GM23338 (cell line): ENCODE measurements around the gene ATP8A2. TPM values are rescaled to one million over a fixed set of nuclear protein-coding genes. Genes with fewer than 3 reads are reported as not detected.

ENCODE experiments used
- ATAC-seq: fragments of 200-7000 bp; cut with Tn5 transposase; 3 replicates; pipeline ENCODE4 v1.9.1; 2020
- DNase-seq: peaks from one replicate; pipeline ENCODE4 v3.0.0-alpha.2; 2015; ENCODE audit warnings: low spot score
- H2AFZ ChIP-seq: fragments of 200-600 bp; sonication (generic); 2 replicates; pipeline ENCODE4 v1.8.0; 2016; ENCODE audit warnings: antibody characterized with exemption, mild to moderate bottlenecking, moderate library complexity
- H3F3A ChIP-seq: fragments of 200-600 bp; sonication (generic); replicated peaks from 2 replicates; pipeline ENCODE4 v1.8.0; 2017; ENCODE audit warnings: antibody characterized with exemption, mixed run types, low read depth
- H3K27ac ChIP-seq: fragments of 200-600 bp; sonication (generic); 2 replicates; pipeline ENCODE4 v1.6.1; 2016; ENCODE audit warnings: low read depth
- H3K27me3 ChIP-seq: fragments of 200-600 bp; sonication (generic); 2 replicates; pipeline ENCODE4 v1.8.0; 2016; ENCODE audit warnings: mild to moderate bottlenecking, mixed run types, moderate library complexity; ENCODE audit not compliant: insufficient read depth
- H3K36me3 ChIP-seq: fragments of 200-600 bp; sonication (generic); 2 replicates; pipeline ENCODE4 v1.8.0; 2016; ENCODE audit warnings: mild to moderate bottlenecking; ENCODE audit not compliant: insufficient read depth
- H3K4me1 ChIP-seq: fragments of 200-600 bp; sonication (generic); 2 replicates; pipeline ENCODE4 v1.8.0; 2016; ENCODE audit warnings: mild to moderate bottlenecking, moderate library complexity; ENCODE audit not compliant: insufficient read depth
- H3K4me2 ChIP-seq: fragments of 200-600 bp; sonication (generic); 2 replicates; pipeline ENCODE4 v1.7.1; 2017; ENCODE audit warnings: mixed run types
- H3K4me3 ChIP-seq: fragments of 200-600 bp; sonication (generic); 2 replicates; pipeline ENCODE4 v1.6.1; 2016; ENCODE audit warnings: mixed run types
- H3K79me2 ChIP-seq: fragments of 200-600 bp; sonication (generic); replicated peaks from 2 replicates; pipeline ENCODE4 v1.8.0; 2017; ENCODE audit warnings: mild to moderate bottlenecking; ENCODE audit not compliant: insufficient read depth
- H3K9me2 ChIP-seq: fragments of 200-600 bp; sonication (generic); 2 replicates; pipeline ENCODE4 v1.8.0; 2017; ENCODE audit not compliant: insufficient read depth
- H4K20me1 ChIP-seq: fragments of 200-600 bp; sonication (generic); replicated peaks from 2 replicates; pipeline ENCODE4 v1.8.0; 2017; ENCODE audit warnings: mild to moderate bottlenecking; ENCODE audit not compliant: insufficient read depth
- H3K27ac Mint-ChIP-seq: 2 replicates; pipeline ENCODE4 v1.8.0; 2020; ENCODE audit warnings: inconsistent platforms, mild to moderate bottlenecking, moderate library complexity, mixed read lengths
- H3K27me3 Mint-ChIP-seq: 3 replicates; pipeline ENCODE4 v1.8.0; 2022; ENCODE audit warnings: low read depth, mild to moderate bottlenecking, moderate library complexity, mixed read lengths, inconsistent platforms; ENCODE audit not compliant: insufficient read depth, poor library complexity
- H3K36me3 Mint-ChIP-seq: 3 replicates; pipeline ENCODE4 v1.8.0; 2021; ENCODE audit warnings: low read depth, mild to moderate bottlenecking, inconsistent platforms, moderate library complexity, mixed read lengths
- H3K4me1 Mint-ChIP-seq: 3 replicates; pipeline ENCODE4 v1.8.0; 2020; ENCODE audit warnings: mild to moderate bottlenecking, inconsistent platforms, mixed read lengths
- H3K4me3 Mint-ChIP-seq: 3 replicates; pipeline ENCODE4 v1.8.0; 2021; ENCODE audit warnings: moderate library complexity, mild to moderate bottlenecking, inconsistent platforms, mixed read lengths
- H3K9me3 Mint-ChIP-seq: 3 replicates; pipeline ENCODE4 v1.8.0; 2020; ENCODE audit warnings: moderate library complexity, mild to moderate bottlenecking, inconsistent platforms, mixed read lengths
- EZH2phosphoT487 ChIP-seq: fragments of 200-600 bp; sonication (generic); IDR thresholded peaks from one replicate; pipeline ENCODE4 v1.8.1; 2018; ENCODE audit warnings: antibody characterized with exemption; ENCODE audit not compliant: unreplicated experiment
- NANOG ChIP-seq: IDR thresholded peaks from 2 replicates; pipeline ENCODE4 v1.6.1; 2016; ENCODE audit warnings: antibody characterized with exemption, borderline replicate concordance
- POLR2AphosphoS5 ChIP-seq: IDR thresholded peaks from 2 replicates; pipeline ENCODE4 v1.6.1; 2016; ENCODE audit warnings: antibody characterized with exemption, low read depth
- ZNF114 ChIP-seq: fragments of 250-450 bp; sonication (Bioruptor Pico); IDR thresholded peaks from 2 replicates; pipeline ENCODE4 v1.5.0; 2020; ENCODE audit warnings: mild to moderate bottlenecking, moderate library complexity
- polyA plus RNA-seq: library from polyadenylated mRNA; unstranded; fragments of >200 nt; fragmentation: Nextera tagmentation; extraction: Ambion mirVana; gene quantifications from 2 replicates; pipeline ENCODE4 v1.2.1, GENCODE V29; 2016
- total RNA-seq: library from RNA; depleted of rRNA; stranded (reverse); fragments of >200 nt; shearing (Covaris generic); gene quantifications from 2 replicates; pipeline ENCODE4 v1.2.3, GENCODE V29; 2014
- TF ChIP-seq, protein P1 (sequence below), 2 experiments: fragments of 200-600 bp in 1 of 2; sonication (generic) in 1 of 2; conservative IDR thresholded peaks; 2 replicates each; pipeline versions ENCODE4 v1.5.1 to v1.6.1; 2016 to 2017; ENCODE audit warnings: antibody characterized with exemption in 2 of 2, low read depth in 2 of 2, mild to moderate bottlenecking in 2 of 2, moderate library complexity in 1 of 2
- TF ChIP-seq, protein P2 (sequence below): IDR thresholded peaks from 2 replicates; pipeline ENCODE4 v1.6.1; 2016; ENCODE audit warnings: antibody characterized with exemption
- TF ChIP-seq, protein P3 (sequence below): fragments of 250-450 bp; sonication (Bioruptor Pico); IDR thresholded peaks from 2 replicates; pipeline ENCODE4 v1.5.0; 2020; ENCODE audit warnings: mild to moderate bottlenecking, moderate library complexity
- TF ChIP-seq, protein P4 (sequence below): IDR thresholded peaks from one replicate; pipeline ENCODE4 v1.6.1; 2018; ENCODE audit warnings: antibody characterized with exemption; ENCODE audit not compliant: unreplicated experiment

ATP8A2 gene
- total and polyA plus RNA-seq, 2 experiments from 2014 or later: 5.7 to 8.8 TPM

DNA sequence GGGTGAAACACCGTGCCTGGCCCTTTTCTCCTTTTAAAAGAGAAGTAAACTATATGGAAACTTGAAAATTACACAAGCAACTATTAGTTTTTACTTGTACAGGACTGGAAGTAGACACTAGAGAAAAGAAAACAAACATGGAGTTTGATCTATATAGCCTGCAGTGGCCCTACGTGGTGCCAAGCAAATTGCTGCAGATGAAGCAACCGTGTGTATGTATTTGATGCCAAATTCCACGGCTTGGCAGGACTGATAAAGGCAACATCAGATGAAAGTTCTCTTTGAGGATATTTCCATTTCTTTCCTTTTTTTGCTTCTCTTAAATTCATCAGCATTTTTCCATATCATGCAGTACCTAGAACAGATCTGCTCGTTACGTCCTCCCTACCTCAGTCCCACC, 49.8 kb downstream of the ATP8A2 start (continued):
- TF ChIP-seq, protein P1, sequence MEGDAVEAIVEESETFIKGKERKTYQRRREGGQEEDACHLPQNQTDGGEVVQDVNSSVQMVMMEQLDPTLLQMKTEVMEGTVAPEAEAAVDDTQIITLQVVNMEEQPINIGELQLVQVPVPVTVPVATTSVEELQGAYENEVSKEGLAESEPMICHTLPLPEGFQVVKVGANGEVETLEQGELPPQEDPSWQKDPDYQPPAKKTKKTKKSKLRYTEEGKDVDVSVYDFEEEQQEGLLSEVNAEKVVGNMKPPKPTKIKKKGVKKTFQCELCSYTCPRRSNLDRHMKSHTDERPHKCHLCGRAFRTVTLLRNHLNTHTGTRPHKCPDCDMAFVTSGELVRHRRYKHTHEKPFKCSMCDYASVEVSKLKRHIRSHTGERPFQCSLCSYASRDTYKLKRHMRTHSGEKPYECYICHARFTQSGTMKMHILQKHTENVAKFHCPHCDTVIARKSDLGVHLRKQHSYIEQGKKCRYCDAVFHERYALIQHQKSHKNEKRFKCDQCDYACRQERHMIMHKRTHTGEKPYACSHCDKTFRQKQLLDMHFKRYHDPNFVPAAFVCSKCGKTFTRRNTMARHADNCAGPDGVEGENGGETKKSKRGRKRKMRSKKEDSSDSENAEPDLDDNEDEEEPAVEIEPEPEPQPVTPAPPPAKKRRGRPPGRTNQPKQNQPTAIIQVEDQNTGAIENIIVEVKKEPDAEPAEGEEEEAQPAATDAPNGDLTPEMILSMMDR (conservative IDR thresholded peaks at IDR 0.05; ENCODE audit: low read depth in 2 of 2): no peak
- TF ChIP-seq, protein P2, sequence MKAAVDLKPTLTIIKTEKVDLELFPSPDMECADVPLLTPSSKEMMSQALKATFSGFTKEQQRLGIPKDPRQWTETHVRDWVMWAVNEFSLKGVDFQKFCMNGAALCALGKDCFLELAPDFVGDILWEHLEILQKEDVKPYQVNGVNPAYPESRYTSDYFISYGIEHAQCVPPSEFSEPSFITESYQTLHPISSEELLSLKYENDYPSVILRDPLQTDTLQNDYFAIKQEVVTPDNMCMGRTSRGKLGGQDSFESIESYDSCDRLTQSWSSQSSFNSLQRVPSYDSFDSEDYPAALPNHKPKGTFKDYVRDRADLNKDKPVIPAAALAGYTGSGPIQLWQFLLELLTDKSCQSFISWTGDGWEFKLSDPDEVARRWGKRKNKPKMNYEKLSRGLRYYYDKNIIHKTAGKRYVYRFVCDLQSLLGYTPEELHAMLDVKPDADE: no peak
- no peak for TF ChIP-seq EZH2phosphoT487
- no peak for TF ChIP-seq NANOG

DNA sequence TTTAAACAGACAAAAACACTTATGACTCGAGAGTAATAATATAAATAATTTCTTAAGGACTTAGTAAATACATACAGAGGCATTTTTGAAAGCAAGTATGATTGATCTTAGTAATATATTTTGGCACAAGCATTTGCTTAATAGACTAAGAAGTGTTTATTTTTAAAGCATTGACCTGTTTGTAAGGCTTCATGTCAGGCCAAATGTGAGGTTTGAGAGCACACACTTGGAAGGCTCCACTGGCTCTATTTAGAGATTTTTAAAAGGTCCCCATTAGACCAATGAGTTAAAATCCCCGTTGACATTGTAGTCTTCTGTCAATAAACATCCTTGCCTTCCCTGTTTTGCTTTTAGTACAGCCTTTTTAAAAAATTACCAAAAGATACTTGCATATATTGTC, 50.4 kb downstream of the ATP8A2 start:
- ATAC-seq: no peak
- H3K4me3 Mint-ChIP-seq: no peak overlapping the region
- H3K27ac ChIP-seq: no peak overlapping the region
- peaks cover 15% of the 10 kb centered on the region for H3K9me3 Mint-ChIP-seq
- no peaks in the 10 kb centered on the region for H3F3A ChIP-seq
- peaks cover 2% of the 10 kb centered on the region for H3K27me3 Mint-ChIP-seq
- H4K20me1 ChIP-seq: no peaks in the 10 kb centered on the region
- no peaks in the 10 kb centered on the region for H3K27me3 ChIP-seq
- TF ChIP-seq, protein P2: no peak
- TF ChIP-seq, protein P3, sequence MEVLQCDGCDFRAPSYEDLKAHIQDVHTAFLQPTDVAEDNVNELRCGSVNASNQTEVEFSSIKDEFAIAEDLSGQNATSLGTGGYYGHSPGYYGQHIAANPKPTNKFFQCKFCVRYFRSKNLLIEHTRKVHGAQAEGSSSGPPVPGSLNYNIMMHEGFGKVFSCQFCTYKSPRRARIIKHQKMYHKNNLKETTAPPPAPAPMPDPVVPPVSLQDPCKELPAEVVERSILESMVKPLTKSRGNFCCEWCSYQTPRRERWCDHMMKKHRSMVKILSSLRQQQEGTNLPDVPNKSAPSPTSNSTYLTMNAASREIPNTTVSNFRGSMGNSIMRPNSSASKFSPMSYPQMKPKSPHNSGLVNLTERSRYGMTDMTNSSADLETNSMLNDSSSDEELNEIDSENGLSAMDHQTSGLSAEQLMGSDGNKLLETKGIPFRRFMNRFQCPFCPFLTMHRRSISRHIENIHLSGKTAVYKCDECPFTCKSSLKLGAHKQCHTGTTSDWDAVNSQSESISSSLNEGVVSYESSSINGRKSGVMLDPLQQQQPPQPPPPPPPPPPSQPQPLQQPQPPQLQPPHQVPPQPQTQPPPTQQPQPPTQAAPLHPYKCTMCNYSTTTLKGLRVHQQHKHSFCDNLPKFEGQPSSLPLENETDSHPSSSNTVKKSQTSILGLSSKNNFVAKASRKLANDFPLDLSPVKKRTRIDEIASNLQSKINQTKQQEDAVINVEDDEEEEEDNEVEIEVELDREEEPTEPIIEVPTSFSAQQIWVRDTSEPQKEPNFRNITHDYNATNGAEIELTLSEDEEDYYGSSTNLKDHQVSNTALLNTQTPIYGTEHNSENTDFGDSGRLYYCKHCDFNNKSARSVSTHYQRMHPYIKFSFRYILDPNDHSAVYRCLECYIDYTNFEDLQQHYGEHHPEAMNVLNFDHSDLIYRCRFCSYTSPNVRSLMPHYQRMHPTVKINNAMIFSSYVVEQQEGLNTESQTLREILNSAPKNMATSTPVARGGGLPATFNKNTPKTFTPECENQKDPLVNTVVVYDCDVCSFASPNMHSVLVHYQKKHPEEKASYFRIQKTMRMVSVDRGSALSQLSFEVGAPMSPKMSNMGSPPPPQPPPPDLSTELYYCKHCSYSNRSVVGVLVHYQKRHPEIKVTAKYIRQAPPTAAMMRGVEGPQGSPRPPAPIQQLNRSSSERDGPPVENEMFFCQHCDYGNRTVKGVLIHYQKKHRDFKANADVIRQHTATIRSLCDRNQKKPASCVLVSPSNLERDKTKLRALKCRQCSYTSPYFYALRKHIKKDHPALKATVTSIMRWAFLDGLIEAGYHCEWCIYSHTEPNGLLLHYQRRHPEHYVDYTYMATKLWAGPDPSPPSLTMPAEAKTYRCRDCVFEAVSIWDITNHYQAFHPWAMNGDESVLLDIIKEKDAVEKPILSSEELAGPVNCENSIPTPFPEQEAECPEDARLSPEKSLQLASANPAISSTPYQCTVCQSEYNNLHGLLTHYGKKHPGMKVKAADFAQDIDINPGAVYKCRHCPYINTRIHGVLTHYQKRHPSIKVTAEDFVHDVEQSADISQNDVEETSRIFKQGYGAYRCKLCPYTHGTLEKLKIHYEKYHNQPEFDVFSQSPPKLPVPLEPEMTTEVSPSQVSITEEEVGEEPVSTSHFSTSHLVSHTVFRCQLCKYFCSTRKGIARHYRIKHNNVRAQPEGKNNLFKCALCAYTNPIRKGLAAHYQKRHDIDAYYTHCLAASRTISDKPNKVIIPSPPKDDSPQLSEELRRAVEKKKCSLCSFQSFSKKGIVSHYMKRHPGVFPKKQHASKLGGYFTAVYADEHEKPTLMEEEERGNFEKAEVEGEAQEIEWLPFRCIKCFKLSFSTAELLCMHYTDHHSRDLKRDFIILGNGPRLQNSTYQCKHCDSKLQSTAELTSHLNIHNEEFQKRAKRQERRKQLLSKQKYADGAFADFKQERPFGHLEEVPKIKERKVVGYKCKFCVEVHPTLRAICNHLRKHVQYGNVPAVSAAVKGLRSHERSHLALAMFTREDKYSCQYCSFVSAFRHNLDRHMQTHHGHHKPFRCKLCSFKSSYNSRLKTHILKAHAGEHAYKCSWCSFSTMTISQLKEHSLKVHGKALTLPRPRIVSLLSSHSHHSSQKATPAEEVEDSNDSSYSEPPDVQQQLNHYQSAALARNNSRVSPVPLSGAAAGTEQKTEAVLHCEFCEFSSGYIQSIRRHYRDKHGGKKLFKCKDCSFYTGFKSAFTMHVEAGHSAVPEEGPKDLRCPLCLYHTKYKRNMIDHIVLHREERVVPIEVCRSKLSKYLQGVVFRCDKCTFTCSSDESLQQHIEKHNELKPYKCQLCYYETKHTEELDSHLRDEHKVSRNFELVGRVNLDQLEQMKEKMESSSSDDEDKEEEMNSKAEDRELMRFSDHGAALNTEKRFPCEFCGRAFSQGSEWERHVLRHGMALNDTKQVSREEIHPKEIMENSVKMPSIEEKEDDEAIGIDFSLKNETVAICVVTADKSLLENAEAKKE (CRISPR knock-in tag): no peak
- TF ChIP-seq ZNF114 (CRISPR knock-in tag): no peak
- TF ChIP-seq, protein P4, sequence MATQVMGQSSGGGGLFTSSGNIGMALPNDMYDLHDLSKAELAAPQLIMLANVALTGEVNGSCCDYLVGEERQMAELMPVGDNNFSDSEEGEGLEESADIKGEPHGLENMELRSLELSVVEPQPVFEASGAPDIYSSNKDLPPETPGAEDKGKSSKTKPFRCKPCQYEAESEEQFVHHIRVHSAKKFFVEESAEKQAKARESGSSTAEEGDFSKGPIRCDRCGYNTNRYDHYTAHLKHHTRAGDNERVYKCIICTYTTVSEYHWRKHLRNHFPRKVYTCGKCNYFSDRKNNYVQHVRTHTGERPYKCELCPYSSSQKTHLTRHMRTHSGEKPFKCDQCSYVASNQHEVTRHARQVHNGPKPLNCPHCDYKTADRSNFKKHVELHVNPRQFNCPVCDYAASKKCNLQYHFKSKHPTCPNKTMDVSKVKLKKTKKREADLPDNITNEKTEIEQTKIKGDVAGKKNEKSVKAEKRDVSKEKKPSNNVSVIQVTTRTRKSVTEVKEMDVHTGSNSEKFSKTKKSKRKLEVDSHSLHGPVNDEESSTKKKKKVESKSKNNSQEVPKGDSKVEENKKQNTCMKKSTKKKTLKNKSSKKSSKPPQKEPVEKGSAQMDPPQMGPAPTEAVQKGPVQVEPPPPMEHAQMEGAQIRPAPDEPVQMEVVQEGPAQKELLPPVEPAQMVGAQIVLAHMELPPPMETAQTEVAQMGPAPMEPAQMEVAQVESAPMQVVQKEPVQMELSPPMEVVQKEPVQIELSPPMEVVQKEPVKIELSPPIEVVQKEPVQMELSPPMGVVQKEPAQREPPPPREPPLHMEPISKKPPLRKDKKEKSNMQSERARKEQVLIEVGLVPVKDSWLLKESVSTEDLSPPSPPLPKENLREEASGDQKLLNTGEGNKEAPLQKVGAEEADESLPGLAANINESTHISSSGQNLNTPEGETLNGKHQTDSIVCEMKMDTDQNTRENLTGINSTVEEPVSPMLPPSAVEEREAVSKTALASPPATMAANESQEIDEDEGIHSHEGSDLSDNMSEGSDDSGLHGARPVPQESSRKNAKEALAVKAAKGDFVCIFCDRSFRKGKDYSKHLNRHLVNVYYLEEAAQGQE: no peak
- TF ChIP-seq POLR2AphosphoS5: no peak
- no peak overlapping the region for H3K27ac Mint-ChIP-seq
- H3K4me1 Mint-ChIP-seq: peaks cover 26% of the 10 kb centered on the region
- peaks cover 2% of the 10 kb centered on the region; the same call in 1 of the 2 replicates for H3K36me3 ChIP-seq
- H3K4me2 ChIP-seq: no peak overlapping the region
- H3K79me2 ChIP-seq: no peaks in the 10 kb centered on the region
- H3K4me1 ChIP-seq: peaks cover 25% of the 10 kb centered on the region
- peaks cover 6% of the 10 kb centered on the region for H3K36me3 Mint-ChIP-seq
- H3K9me2 ChIP-seq: no peaks in the 10 kb centered on the region
- no peak for DNase-seq
- no peak overlapping the region for H3K4me3 ChIP-seq
- H2AFZ ChIP-seq: no peak overlapping the region
